ENCODE results near the gene NPRL2. TPM values are rescaled to one million over a fixed set of nuclear protein-coding genes. Genes with fewer than 3 reads are reported as not detected.

NPRL2 gene
- total RNA-seq, 1 experiment from 2014 or later = 20.6 TPM

- TF ChIP-seq, protein P1, sequence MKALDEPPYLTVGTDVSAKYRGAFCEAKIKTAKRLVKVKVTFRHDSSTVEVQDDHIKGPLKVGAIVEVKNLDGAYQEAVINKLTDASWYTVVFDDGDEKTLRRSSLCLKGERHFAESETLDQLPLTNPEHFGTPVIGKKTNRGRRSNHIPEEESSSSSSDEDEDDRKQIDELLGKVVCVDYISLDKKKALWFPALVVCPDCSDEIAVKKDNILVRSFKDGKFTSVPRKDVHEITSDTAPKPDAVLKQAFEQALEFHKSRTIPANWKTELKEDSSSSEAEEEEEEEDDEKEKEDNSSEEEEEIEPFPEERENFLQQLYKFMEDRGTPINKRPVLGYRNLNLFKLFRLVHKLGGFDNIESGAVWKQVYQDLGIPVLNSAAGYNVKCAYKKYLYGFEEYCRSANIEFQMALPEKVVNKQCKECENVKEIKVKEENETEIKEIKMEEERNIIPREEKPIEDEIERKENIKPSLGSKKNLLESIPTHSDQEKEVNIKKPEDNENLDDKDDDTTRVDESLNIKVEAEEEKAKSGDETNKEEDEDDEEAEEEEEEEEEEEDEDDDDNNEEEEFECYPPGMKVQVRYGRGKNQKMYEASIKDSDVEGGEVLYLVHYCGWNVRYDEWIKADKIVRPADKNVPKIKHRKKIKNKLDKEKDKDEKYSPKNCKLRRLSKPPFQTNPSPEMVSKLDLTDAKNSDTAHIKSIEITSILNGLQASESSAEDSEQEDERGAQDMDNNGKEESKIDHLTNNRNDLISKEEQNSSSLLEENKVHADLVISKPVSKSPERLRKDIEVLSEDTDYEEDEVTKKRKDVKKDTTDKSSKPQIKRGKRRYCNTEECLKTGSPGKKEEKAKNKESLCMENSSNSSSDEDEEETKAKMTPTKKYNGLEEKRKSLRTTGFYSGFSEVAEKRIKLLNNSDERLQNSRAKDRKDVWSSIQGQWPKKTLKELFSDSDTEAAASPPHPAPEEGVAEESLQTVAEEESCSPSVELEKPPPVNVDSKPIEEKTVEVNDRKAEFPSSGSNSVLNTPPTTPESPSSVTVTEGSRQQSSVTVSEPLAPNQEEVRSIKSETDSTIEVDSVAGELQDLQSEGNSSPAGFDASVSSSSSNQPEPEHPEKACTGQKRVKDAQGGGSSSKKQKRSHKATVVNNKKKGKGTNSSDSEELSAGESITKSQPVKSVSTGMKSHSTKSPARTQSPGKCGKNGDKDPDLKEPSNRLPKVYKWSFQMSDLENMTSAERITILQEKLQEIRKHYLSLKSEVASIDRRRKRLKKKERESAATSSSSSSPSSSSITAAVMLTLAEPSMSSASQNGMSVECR (CRISPR knock-in tag; IDR thresholded peaks at IDR 0.05; ENCODE audit: borderline replicate concordance) = no peak
- TF ChIP-seq SMAD3 (CRISPR knock-in tag; IDR thresholded peaks at IDR 0.05; ENCODE audit: borderline replicate concordance) (no peak), FOXP4 (CRISPR knock-in tag; IDR thresholded peaks at IDR 0.05) (no peak), FOXJ3 (CRISPR knock-in tag; IDR thresholded peaks at IDR 0.05; ENCODE audit: borderline replicate concordance) (no peak), GRHL2 (CRISPR knock-in tag; IDR thresholded peaks at IDR 0.05; ENCODE audit: insufficient replicate concordance, severe bottlenecking) (no peak), SMAD4 (CRISPR knock-in tag; IDR thresholded peaks at IDR 0.05) (no peak), JUN (CRISPR knock-in tag; IDR thresholded peaks at IDR 0.05) (no peak), RELA (CRISPR knock-in tag; IDR thresholded peaks at IDR 0.05; ENCODE audit: borderline replicate concordance) (peak; percentile 71; the same call in 1 of the 2 replicates), ZNF425 (CRISPR knock-in tag; conservative IDR thresholded peaks at IDR 0.05) (no peak), ETV6 (CRISPR knock-in tag; IDR thresholded peaks at IDR 0.05) (no peak; the same call in 1 of the 2 replicates), ZNF232 (CRISPR knock-in tag; IDR thresholded peaks at IDR 0.05) (no peak), NFE2L1 (CRISPR knock-in tag; IDR thresholded peaks at IDR 0.05) (no peak), E2F5 (CRISPR knock-in tag; IDR thresholded peaks at IDR 0.05) (no peak), PRRX2 (CRISPR knock-in tag; IDR thresholded peaks at IDR 0.05) (no peak), NFYB (CRISPR knock-in tag; conservative IDR thresholded peaks at IDR 0.05; ENCODE audit: low read depth) (no peak)
- TF ChIP-seq, protein P2, sequence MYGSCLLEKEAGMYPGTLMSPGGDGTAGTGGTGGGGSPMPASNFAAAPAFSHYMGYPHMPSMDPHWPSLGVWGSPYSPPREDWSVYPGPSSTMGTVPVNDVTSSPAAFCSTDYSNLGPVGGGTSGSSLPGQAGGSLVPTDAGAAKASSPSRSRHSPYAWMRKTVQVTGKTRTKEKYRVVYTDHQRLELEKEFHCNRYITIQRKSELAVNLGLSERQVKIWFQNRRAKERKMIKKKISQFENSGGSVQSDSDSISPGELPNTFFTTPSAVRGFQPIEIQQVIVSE (CRISPR knock-in tag; IDR thresholded peaks at IDR 0.05; ENCODE audit: borderline replicate concordance) = no peak
- TF ChIP-seq, protein P3, sequence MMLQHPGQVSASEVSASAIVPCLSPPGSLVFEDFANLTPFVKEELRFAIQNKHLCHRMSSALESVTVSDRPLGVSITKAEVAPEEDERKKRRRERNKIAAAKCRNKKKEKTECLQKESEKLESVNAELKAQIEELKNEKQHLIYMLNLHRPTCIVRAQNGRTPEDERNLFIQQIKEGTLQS (CRISPR knock-in tag; conservative IDR thresholded peaks at IDR 0.05) = no peak
- TF ChIP-seq, protein P4, sequence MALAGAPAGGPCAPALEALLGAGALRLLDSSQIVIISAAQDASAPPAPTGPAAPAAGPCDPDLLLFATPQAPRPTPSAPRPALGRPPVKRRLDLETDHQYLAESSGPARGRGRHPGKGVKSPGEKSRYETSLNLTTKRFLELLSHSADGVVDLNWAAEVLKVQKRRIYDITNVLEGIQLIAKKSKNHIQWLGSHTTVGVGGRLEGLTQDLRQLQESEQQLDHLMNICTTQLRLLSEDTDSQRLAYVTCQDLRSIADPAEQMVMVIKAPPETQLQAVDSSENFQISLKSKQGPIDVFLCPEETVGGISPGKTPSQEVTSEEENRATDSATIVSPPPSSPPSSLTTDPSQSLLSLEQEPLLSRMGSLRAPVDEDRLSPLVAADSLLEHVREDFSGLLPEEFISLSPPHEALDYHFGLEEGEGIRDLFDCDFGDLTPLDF (CRISPR knock-in tag; IDR thresholded peaks at IDR 0.05) = no peak
- TF ChIP-seq, protein P5, sequence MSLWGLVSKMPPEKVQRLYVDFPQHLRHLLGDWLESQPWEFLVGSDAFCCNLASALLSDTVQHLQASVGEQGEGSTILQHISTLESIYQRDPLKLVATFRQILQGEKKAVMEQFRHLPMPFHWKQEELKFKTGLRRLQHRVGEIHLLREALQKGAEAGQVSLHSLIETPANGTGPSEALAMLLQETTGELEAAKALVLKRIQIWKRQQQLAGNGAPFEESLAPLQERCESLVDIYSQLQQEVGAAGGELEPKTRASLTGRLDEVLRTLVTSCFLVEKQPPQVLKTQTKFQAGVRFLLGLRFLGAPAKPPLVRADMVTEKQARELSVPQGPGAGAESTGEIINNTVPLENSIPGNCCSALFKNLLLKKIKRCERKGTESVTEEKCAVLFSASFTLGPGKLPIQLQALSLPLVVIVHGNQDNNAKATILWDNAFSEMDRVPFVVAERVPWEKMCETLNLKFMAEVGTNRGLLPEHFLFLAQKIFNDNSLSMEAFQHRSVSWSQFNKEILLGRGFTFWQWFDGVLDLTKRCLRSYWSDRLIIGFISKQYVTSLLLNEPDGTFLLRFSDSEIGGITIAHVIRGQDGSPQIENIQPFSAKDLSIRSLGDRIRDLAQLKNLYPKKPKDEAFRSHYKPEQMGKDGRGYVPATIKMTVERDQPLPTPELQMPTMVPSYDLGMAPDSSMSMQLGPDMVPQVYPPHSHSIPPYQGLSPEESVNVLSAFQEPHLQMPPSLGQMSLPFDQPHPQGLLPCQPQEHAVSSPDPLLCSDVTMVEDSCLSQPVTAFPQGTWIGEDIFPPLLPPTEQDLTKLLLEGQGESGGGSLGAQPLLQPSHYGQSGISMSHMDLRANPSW (CRISPR knock-in tag; conservative IDR thresholded peaks at IDR 0.05; ENCODE audit: low read depth) = no peak
- TF ChIP-seq, protein P6, sequence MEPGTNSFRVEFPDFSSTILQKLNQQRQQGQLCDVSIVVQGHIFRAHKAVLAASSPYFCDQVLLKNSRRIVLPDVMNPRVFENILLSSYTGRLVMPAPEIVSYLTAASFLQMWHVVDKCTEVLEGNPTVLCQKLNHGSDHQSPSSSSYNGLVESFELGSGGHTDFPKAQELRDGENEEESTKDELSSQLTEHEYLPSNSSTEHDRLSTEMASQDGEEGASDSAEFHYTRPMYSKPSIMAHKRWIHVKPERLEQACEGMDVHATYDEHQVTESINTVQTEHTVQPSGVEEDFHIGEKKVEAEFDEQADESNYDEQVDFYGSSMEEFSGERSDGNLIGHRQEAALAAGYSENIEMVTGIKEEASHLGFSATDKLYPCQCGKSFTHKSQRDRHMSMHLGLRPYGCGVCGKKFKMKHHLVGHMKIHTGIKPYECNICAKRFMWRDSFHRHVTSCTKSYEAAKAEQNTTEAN (CRISPR knock-in tag; IDR thresholded peaks at IDR 0.05) = peak; percentile 38; the same call in 1 of the 2 replicates
- TF ChIP-seq, protein P7, sequence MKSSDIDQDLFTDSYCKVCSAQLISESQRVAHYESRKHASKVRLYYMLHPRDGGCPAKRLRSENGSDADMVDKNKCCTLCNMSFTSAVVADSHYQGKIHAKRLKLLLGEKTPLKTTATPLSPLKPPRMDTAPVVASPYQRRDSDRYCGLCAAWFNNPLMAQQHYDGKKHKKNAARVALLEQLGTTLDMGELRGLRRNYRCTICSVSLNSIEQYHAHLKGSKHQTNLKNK (CRISPR knock-in tag; IDR thresholded peaks at IDR 0.05) = no peak
Observed at GRCh38 chr3:50320853-50321335, 29.7 kb downstream of the NPRL2 start (continued).

Data from WTC11 (cell line).